ENCODE data around the gene ORM1.
A peak's percentile ranks its signal among the peaks of the same experiment; 100 is the strongest.
"Not testable (repeated sequence)": the region's sequence is repeated elsewhere in the genome, so short reads cannot be mapped to it uniquely, and the experiment has no call there.

Gene ORM1

DNA sequence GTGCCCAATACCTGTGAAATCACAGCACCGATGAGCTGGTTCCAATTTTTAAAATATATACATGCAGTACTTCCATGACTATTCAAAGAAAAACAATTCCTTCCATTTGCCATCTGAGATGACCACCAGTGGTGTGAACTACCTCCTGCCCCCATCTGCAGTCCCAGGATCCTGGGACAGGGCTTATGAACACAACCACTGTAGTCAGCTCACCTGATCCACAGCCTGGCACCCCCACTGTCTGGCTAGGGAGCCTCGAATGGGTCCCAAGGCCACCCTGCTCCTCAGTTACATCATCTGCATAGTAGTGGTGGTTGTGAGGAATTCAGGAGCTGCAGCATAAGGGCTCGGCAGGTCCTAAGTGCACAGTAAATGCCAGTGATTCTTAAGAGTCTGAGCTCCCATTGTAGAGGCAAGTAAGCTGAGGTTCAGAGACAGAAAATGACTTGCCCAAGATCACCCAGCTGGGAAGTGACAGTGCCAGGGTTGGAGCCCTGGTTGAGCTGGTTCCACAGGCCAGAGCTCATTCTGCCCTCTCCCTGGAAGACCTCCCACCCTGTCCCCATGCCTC is 2.9 kb downstream of the ORM1 start:
- not testable (repeated sequence) for DNase-seq

DNA sequence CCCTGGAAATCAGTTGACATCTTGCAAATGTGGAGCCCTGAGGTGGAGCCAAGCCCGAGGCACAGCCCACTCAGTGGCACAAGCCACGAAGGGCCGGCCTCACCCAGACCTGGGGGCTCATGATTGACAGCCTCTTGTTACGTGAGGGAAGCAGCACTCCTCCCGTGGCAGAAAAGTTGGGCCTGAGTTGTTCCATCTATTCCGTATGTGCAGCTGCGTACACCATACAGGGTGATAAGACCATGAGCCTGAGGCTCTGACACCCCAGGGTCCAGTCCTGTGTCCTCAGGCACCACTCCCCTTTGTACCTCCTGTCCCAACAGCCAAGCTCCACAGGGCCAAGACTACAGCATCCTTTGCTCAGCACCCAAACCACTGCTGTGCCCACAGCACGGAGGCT is 4.9 kb downstream of the ORM1 start:
- DNase-seq: no peak

DNA sequence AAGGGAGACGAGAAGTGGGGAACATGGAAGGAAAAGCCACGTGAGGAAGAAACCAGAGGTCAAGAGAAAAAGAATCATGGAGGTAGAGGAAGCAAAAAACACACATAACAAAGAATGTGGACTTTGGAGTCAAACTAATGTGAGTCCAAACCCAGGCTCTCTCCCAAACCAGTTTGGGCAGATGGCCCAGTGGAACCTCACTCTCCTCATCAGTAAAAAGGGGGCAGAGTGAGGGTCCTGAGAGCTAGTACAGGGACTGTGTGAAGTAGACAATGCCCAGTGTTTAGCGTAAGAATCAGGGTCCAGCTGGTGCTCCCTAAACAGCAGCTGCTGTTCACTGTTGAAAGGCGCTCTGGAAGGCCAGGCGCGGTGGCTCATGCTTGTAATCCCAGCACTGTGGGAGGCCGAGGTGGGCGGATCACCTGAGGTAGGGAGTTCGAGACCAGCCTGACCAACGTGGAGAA is 5.5 kb downstream of the ORM1 start:
- not testable (repeated sequence) for DNase-seq

DNA sequence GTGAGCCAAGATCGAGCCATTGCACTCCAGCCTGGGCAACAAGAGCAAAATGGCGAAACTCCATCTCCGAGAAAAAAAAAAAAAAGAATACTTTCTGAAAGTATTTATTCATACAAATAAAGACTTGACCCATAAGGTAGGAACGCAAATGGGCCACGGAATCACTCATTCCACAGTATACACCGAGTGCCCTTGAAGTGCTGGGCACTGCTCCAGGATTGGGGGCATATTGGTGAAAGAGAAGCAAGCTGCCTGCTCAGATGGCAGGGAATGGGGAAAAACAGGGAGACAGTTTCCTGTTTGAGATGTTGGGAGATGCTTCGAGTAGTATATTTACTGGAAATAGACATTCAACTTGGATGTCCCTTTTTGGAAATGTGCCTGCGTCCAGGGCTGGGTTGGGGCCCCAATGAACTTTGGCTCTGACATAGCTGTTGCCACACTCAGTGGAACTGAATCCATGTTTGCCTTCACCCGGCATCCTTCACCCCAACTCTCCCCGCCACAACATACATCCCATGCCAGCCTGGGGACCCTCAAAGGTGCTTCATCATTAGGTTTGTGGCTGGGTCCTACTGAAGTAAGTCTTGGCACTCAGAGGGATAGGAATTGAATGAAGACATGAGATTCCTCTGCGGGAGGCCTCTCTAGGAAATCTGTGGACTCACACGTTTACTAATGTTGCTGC is 6.2 kb downstream of the ORM1 start:
- not testable (repeated sequence) for DNase-seq

DNA sequence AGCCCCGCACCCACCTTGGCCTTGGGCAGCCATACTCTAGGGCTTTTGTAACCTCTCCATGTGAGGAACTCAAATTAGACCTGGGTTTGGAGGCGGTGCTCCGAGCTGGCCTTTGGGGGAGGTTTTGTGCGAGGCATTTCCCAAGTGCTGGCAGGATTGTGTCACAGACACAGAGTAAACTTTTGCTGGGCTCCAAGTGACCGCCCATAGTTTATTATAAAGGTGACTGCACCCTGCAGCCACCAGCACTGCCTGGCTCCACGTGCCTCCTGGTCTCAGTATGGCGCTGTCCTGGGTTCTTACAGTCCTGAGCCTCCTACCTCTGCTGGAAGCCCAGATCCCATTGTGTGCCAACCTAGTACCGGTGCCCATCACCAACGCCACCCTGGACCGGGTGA is 6.7 kb downstream of the ORM1 start, which contains the start of gene ORM2:
ORM2 (plus strand) TSS at position 245 of the 398 bp plus-strand sequence; CDS start at position 281, 36 bp downstream.
- DNase-seq: not testable (repeated sequence)

DNA sequence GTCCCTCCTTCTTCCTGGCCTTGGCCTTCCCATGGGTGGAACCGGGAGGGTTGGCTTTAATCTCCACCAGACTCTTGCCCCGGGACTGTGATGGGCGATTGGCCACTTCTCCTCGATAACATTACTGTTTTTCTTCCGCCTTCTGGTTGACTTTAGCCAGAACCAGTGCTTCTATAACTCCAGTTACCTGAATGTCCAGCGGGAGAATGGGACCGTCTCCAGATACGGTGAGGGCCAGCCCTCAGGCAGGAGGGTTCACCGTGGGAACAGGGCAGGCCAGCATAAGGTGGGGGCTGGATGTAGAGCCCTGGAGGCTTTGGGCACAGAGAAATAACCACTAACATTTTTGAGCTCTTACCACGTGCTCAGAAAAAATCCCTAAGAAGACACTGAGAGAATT is 7.7 kb downstream of the ORM1 start:
- no peak for DNase-seq

DNA sequence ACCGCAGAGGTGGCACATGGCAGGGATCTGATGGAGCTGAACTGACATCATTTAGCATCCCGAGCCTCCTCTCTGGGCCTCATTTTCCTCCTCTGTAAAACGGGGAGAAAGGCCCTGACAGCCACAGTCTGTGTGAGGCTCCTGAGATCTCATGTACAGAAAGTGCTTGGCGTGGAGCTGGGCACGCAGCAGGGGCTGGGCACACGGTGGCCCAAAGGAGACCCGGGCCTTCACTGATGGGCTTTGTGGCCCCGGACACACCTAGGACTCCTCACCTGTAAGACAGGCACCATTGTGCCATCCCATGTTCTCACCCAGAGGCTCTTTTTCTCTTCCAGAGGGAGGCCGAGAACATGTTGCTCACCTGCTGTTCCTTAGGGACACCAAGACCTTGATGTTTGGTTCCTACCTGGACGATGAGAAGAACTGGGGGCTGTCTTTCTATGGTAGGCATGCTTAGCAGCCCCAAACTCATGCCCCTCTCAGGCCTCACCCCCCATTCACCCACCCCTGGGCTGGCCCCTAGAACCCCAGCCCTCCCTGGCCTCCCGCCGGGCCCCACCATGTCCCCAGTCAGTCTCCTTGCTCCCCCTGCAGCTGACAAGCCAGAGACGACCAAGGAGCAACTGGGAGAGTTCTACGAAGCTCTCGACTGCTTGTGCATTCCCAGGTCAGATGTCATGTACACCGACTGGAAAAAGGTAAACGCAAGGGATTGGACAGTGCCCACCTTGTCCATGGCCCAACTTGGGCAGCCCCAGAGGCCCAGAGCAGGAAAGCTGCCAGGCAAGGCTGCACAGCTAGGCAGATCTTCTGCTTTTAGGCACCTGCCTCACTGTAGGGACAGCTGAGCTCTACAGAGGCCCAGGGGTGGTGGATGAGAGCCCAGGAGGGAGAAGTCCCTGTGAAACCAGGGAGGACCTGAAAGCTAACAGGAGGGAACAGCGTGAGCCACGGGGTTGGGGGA is 8.6 kb downstream of the ORM1 start:
- not testable (repeated sequence) for DNase-seq

DNA sequence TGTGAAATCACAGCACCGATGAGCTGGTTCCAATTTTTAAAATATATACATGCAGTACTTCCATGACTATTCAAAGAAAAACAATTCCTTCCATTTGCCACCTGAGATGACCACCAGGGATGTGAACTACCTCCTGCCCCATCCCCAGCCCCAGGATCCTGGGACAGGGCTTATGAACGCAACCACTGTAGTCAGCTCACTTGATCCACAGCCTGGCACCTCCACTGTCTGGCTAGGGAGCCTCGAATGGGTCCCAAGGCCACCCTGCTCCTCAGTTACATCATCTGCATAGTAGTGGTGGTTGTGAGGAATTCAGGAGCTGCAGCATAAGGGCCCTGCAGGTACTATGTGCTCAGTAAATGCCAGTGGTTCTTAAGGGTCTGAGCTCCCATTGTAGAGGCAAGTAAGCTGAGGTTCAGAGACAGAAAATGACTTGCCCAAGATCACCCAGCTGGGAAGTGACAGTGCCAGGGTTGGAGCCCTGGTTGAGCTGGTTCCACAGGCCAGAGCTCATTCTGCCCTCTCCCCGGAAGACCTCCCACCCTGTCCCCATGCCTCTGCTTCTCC is 9.7 kb downstream of the ORM1 start:
- DNase-seq: not testable (repeated sequence)

DNA sequence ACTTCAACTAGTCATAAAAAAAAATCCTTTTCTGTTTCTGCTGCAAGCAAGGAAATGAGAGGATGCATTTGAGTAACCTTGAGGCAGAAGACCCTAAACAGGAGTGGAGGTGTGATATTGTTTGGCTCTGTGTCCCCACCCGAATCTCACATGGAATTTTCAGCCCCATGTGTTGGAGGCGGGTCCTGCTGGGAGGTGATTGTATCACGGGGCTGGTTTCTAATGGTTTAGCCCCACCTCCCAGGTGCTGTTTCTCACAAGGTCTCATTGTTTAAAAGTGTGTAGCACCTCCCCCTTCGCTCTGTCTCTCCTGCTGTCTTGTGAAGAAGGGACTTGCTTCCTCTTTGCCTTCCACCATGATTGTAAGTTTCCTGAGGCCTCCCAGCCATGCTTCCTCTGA is 10.8 kb downstream of the ORM1 start:
- not testable (repeated sequence) for DNase-seq

DNA sequence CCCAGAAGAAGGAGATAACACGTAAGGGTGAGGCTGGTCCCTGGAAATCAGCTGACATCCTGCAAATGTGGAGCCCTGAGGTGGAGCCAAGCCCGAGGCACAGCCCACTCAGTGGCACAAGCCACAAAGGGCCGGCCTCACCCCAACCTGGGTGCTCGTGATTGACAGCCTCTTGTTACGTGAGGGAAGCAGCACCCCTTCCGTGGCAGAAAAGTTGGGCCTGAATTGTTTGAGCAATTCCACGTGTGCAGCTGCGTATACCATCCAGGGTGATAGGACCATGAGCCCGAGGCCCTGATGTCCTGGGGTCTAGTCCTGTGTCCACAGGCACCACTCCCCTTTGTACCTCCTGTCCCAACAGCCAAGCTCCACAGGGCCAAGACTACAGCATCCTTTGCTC is 11.6 kb downstream of the ORM1 start:
- no peak for DNase-seq

DNA sequence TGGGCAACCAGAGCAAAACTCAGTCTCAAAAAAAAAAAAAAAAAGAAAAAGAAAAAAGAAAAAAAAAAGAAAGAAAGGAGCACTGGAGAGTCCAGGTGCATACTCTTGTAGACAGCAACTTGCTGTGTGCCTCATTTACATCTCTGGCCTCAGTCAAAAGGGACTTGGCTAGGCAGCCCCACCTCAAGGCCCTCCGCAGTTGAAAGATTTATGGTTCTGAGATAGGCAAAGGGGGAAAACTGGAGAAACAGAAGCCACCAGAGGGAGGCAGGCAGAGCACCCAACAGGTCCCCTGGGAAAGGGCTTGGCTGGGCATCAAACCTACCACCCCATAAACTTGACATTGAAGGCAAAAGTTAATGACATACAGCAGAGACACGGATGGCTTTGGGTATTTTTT is 12.8 kb downstream of the ORM1 start:
- DNase-seq: no peak

DNA sequence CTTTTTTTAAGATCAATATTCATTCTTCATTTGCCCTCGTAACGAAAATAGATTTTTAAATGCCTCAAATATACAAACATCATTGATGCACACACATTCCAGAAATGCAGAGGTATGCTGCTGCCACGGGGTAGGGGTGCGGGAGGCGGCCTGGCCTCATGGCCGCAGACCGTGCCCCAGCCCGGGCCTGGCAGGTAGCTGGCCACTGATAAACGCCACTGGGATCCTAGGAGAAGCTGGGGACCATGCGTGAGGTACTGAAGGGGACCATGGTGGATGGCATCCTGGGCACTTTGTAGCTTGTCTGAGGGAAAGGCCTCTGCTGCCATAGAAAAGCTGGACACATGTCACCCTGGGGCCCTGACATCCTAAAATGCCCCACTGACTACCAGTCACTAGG is 13.3 kb downstream of the ORM1 start:
- DNase-seq: no peak

DNA sequence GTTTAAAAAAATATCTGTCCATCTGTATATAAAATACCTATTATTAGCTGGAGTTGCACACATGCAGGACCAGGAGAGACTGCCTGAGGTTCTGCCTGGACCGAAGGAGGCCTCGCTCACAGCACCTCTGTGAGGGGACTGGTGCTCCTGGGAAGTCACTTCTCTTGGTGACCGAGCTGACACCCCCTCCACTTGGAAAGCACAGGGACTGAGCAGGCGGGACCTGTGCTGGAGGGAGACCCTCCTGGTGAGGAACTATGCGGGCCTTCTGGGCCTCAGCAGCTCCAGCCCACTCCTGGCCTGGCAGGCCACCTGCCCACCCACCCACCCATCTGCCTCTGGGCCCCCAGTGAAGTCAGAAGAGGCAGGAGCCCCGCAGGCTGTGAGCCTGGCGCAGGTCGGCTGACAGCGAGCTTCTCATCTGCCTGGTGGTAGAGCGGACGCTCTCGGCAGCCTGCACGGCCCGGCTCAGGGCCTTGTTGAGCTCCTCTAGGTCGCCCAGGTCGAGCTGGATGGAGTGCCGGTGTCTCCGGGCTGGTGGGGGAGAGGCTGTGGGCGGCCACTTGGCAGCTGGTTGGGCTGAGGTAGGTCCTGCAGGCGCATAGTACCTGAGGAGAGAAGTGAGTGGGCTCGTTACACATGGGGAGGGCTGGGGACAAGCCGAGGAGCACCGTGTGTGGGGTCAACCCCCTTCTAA is 13.9 kb downstream of the ORM1 start:
- no peak for DNase-seq

DNA sequence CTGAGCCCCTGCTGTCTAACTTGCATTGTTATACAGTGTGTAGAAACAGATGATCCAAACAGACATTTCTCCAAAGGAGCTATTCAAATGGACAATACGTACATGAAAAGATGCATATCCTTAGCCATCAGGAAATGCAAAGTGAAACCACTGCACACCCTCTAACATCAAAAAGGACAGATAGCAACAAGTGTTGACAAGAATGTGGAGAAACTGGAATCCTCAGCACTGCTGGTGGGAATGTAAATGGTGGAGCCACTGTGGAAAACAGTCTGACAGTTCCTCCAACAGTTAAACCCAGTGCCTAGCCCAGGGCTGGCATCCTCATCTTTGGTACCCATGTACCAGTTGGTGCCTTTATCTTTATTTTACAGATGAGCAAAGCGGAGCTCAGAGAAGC is 15.3 kb downstream of the ORM1 start:
- no peak for DNase-seq

DNA sequence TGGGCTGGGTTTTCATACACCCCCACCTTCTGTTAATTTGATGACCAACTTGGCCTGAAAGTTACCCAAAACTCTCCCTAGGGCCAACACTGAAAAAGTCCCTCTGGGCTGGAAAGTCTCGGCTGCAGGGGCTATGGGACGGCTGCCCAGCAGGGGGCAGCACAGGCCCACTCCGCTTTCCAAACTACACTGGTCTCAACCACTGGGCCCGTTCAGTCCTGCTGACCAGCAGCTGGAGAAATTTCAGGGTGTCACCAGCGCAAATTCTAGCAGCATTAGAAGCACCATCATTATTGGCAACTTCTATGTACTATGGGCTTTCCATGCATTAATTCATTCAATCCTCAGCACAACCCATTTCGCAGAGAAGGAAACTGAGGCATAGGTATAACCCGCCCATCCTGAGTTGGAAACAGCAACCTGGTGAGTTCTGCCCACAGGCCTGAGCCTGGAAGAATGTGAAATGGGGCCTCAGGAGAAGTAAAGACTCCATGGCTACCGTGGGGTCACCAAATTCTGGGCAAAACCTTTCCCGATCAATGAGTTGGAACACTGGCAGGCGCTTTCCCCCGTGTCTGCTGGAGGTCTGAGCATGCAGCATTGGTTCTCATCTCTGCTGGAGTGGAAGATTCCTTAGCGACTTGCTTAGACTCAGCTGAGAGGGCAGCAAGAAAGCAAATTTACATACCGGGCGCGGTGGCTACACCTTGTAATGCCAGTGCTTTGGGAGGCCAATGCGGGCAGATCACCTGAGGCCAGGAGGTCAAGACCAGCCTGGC is 16.4 kb downstream of the ORM1 start:
- peak; percentile 34 to 70 for DNase-seq

DNA sequence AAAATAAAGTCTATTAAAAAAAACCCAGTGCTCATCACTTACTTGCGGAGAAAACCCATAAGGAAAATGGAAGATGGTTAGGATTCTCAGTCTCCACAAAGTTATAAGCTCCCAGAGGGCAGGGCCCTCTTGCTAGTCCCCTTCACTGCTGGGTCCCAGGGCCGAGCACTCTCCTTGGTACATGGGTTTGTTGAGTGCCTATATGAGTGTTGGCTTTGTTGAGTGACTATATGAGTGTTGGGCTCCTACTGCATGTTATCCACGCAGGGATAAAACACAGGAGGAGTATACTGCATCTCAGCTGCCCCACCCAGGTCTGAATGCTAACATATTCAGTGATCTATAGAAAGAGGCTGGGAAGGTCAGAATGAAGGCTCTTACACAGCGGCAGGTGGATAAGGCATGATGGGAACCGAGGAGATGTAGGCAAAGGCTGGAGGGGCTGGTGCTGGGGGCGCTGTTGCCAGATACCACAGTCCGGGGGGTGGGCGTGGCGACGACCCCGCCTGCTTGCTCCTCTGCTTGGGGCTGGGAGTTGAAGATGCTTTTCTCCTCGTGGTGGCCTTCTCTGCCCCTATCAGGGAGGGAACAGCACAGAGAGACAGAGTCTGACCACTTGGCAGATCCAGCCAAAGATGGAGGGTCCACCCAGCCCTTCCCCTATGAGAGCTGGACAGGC is 18.4 kb downstream of the ORM1 start:
- DNase-seq: no peak

DNA sequence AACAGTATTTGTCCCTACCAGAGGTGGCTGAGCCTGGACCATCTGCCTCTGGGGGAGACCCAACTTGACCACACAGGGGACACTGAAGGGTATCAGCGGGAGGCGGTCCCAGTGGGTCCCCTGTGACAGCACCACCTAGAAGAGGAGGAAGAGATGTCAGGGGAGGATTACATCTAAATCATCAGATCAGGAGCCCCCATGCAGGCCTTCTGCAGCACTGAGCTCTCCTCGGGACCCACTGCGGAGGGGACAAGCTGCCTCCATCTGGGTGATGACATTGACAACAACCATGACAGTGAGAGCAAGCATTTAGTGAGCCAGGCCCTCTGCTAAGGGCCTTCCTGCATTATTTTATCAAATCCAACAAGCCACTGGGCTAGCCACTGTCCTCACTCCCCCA is 19.1 kb downstream of the ORM1 start:
- DNase-seq: no peak

DNA sequence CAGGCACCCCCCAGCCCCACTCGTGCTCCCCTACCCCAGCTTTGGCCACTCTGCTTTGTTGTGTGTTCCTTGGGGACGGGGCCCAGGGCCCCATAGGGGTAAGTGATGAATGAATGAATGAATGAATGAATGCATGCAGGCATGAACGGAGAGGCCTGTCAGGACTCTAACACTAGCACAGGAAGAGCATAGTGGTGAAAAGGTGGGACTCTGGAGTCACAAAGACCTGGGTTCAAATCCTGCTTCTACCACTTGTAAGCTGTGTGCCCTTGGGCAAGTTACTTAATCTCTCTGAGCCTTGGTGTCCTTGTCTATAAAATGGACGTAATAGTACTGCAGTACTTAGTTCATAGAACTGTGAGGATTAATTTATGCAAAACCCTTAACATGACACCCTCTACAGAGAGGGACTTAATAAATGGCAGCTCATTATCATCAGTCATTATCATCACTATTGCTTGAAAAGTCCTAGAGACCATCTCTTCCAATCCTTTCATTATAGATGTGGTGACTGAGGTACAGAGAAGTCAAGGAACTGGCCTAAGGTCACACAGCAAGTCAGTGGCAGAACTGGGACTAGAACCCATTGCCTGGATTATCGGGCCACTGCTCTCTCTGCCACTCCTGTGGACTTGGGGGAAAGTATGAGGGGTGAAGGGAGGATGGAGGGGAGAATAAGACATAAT is 20.0 kb downstream of the ORM1 start:
- DNase-seq: no peak

DNA sequence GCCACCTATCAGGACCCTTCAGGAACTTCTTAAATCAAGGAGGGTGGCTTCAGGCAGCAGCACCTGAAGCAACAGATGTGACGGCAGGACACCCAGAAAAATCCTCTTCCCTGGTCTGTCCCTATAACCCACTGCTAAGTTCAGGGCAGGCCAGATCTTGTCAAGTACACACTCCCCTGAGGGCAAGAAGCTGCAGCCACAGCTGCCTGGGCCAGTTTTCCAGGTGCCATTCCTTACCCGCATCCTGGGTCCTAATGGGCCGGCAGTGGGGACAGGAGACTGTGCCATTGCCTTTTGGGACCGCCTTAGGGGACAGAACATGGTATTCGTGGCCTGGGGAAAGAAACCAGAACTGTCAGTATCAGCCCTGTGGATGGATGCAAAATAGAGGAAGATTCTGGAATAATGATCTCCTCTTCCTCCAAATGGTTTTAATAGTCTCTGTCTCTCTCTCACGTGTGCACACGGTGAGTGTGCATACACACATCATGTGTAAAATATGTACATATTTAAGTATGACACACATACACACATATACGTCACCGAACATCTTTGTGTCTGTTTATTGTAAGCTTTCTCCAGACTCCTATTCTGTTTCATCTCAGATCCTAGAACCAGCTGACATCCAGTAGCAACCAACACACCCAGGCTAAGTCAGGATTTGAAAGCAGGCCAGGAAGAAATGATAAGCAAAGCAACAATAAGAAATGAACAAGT is 20.7 kb downstream of the ORM1 start:
- no peak for DNase-seq

DNA sequence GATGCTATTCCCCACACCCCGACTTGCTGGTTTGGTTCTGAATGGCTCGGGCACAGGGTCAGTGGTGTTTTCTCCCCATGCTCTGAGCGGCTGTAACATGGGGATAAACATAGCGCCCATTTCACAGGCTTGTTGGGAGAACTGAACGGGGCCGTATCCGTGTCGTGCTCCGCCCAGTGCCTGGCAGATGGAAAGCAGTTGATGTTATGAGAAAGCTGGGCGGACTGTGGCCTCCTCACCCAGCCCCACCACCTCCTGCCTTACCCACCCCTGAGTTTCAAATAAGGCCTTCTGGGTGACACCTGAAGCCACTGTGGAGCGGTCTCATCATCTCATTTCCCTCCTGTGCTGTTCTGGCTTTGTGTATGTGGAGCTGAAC is 21.3 kb downstream of the ORM1 start:
- no peak for DNase-seq
